NCI-H446 (cell line): ENCODE data around the gene PATZ1.
"Not testable (repeated sequence)": the region's sequence is repeated elsewhere in the genome, so short reads cannot be mapped to it uniquely, and the experiment has no call there.

ENCODE experiments used
- DNase-seq, 2 experiments: peaks; one replicate each; lab custom pipeline; 2025; lab: John Stamatoyannopoulos, UW

Gene PATZ1

GRCh38 chr22:31346255-31346732 is at the start of gene PATZ1:
Gene PATZ1, minus strand, starts transcription at chr22:31346346. Its CDS starts 744 bp downstream, at chr22:31345602.
- DNase-seq, result peak; percentile 74 to 89

- DNase-seq, result no peak
Observed at GRCh38 chr22:31394326-31394725, 48.2 kb upstream of the PATZ1 start.

GRCh38 chr22:31393893-31394292 is 47.7 kb upstream of the PATZ1 start:
- no peak for DNase-seq

- not testable (repeated sequence) for DNase-seq
Observed at GRCh38 chr22:31378651-31379050, 32.5 kb upstream of the PATZ1 start.

GRCh38 chr22:31378123-31378522 is 32.0 kb upstream of the PATZ1 start:
- DNase-seq, result no peak

- no peak for DNase-seq
Observed at GRCh38 chr22:31377612-31378011, 31.5 kb upstream of the PATZ1 start.

- DNase-seq, result no peak
Observed at GRCh38 chr22:31367426-31367825, 21.3 kb upstream of the PATZ1 start.

GRCh38 chr22:31363885-31364465 is 17.8 kb upstream of the PATZ1 start:
- no peak for DNase-seq

GRCh38 chr22:31361743-31362142 is 15.6 kb upstream of the PATZ1 start:
- DNase-seq, result no peak

- no peak for DNase-seq
Observed at GRCh38 chr22:31360029-31360428, 13.9 kb upstream of the PATZ1 start.

GRCh38 chr22:31354515-31354914 is 8.4 kb upstream of the PATZ1 start:
- DNase-seq, result peak in 1 of 2 experiments; percentile 22

GRCh38 chr22:31350410-31350863 is 4.3 kb upstream of the PATZ1 start:
- DNase-seq, result peak; percentile 76 to 90

GRCh38 chr22:31349960-31350359 is 3.8 kb upstream of the PATZ1 start:
- no peak for DNase-seq

GRCh38 chr22:31348766-31349165 is 2.6 kb upstream of the PATZ1 start:
- DNase-seq, result no peak

- DNase-seq, result not testable (repeated sequence)
Observed at GRCh38 chr22:31348009-31348337, 1.8 kb upstream of the PATZ1 start.

- DNase-seq, result peak; percentile 25 to 74
Observed at GRCh38 chr22:31347251-31348008, 1.3 kb upstream of the PATZ1 start.

- peak; percentile 68 to 77 for DNase-seq
Observed at GRCh38 chr22:31346733-31347250, 646 bp upstream of the PATZ1 start.

- peak; percentile 58 to 93 for DNase-seq
Observed at GRCh38 chr22:31345331-31346254, 553 bp downstream of the PATZ1 start.

- no peak for DNase-seq
Observed at GRCh38 chr22:31344578-31345330, 1.4 kb downstream of the PATZ1 start.

- no peak for DNase-seq
Observed at GRCh38 chr22:31344256-31344577, 1.9 kb downstream of the PATZ1 start.
